Stimulated activated naive CD4-positive, alpha-beta T cell treated with Interleukin-2 at 50 U/mL for 16 hours (primary cell): ENCODE measurements around the gene ASTN2.

Source experiments
- DNase-seq: peaks from one replicate; lab custom pipeline; 2025; lab: John Stamatoyannopoulos, UW

ASTN2 gene, protein sequence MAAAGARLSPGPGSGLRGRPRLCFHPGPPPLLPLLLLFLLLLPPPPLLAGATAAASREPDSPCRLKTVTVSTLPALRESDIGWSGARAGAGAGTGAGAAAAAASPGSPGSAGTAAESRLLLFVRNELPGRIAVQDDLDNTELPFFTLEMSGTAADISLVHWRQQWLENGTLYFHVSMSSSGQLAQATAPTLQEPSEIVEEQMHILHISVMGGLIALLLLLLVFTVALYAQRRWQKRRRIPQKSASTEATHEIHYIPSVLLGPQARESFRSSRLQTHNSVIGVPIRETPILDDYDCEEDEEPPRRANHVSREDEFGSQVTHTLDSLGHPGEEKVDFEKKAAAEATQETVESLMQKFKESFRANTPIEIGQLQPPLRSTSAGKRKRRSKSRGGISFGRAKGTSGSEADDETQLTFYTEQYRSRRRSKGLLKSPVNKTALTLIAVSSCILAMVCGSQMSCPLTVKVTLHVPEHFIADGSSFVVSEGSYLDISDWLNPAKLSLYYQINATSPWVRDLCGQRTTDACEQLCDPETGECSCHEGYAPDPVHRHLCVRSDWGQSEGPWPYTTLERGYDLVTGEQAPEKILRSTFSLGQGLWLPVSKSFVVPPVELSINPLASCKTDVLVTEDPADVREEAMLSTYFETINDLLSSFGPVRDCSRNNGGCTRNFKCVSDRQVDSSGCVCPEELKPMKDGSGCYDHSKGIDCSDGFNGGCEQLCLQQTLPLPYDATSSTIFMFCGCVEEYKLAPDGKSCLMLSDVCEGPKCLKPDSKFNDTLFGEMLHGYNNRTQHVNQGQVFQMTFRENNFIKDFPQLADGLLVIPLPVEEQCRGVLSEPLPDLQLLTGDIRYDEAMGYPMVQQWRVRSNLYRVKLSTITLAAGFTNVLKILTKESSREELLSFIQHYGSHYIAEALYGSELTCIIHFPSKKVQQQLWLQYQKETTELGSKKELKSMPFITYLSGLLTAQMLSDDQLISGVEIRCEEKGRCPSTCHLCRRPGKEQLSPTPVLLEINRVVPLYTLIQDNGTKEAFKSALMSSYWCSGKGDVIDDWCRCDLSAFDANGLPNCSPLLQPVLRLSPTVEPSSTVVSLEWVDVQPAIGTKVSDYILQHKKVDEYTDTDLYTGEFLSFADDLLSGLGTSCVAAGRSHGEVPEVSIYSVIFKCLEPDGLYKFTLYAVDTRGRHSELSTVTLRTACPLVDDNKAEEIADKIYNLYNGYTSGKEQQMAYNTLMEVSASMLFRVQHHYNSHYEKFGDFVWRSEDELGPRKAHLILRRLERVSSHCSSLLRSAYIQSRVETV (N-terminal part only)

DNA sequence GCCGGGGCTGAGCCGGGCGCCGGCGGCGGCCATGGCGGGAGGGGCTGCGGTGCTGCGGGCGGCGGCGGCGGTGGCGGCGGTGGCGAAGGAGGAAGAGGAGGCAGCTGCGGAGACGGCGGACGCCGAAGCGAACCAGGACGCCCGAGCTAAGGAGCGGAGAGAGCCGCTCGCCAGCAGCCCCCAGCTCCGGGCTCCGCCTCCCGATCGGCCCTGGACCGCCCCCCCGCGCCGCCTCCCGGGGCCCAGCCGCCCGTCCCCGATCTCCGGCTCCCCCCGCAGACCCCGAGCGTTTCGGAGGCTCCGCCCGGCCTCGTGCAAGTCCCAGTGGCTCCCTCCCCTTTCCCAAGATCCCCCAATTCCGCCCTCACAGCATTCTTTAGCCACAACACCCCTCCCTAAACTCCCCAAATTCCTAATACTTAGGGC, at the start of gene ASTN2:
TSS of gene ASTN2 (minus strand) at position 152 of the 426 bp plus-strand sequence. CDS start at position 33, 119 bp downstream.
- no peak for DNase-seq

DNA sequence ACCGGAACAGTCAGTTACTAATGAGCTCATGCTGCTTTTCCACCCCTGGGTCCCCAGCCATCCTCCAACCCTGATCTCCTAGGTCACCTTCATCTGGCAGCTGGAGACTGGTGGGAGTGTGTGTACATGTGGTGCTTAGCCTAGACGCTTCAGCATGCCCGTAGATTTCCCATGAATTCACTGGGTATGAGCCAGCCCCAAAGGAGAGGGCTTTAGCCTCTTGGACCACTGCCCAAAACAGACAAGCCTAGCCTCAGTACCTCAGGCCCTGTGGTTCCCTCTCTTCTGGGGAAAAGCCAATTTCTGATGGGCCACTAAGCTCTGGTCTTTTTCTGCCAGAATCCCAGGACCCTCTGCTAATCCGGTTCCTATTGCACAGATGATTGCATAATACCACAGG, 48.0 kb upstream of the ASTN2 start:
- no peak for DNase-seq

DNA sequence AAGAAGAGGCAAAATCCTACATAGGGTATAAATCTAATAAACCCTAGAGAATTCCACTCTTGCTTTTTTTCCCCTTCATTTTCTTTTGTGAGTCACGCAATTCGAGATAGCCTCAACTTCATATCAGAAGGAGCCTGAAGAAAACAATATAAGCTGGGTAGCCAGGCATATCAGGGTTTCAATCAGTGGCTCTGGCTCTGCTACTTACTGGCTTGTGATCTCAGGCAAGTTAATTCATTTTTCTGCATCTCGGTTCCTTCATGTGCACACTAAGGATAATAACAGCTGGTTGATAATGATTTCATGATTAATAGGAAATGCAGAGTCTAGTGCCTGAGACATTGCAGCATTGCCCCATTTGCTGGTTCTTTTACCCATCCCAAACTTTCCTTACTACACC, 46.5 kb upstream of the ASTN2 start:
- no peak for DNase-seq

DNA sequence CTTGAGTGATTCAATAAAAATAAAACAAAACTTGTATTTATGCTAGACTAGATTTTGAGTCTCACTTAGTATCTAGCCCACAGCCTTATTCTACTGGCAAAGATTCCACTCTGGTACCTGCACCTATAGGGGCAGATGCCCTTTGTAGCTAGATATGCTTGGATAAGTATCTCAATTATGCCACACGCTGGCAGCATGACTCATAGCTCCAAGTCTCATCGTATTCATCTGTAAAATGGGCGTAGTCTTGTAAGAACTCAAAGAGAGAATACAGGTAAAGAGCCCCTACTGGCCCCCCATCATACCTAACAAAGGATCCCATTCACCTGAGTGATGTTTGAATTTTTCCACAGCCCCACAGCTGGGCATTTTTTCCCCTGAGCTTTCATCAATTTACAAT, 45.9 kb upstream of the ASTN2 start:
- DNase-seq = no peak

DNA sequence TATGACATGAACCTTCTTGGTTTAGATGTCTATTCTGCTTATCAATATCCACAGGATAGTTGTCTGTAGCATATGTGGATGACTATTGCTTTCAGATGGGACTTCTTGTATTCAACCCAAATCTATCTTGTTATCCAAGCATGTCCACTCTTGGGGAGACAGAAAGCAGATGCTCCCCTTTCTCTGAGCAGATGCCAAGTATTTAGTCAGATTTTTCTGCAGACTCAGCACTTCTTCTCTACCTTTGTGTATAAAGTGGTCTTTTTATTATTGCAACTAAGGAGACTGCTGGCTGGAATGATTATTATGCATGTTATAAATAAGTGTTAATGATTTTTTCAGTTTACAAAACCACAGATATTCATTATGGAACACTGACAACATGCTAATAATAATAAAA, 45.1 kb upstream of the ASTN2 start:
- DNase-seq = no peak

DNA sequence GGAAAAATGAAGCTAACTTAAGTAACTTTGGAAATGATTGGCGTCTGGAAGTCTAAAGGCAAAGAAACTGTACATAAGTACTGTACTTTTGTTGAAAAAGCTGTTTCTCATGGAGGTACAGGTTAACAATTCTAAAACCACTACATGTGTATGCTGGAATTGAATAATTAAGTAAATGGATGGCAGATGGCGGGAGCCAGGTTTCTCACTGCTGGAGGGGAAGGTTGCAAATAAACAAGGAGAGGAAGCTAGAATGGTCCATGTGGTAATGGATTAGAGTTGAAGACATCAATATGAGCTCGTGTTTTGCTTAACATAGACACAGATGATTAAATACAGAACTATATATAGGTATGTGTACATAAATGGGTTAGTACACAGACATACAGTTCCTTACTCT, 43.2 kb upstream of the ASTN2 start:
- DNase-seq = no peak

DNA sequence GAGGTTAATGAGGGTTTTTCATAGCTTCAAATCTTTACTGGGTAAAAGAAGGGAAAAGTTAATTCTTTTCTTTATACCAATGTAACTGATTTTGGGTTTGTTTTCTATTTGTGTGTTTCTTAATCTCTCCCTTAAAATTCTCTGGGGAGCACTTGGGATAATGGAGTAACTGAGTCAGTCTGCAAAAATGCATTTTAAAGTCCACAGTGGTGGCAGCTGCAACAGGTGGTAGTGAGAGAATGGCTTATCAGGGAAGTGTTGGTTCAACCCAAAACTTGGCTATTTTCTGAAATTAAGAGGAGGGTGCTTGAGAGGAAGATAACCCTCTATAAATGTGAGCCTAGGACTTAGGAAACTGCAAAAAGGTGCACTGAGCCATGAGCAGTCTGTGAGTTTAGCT, 39.9 kb upstream of the ASTN2 start:
- DNase-seq = no peak

DNA sequence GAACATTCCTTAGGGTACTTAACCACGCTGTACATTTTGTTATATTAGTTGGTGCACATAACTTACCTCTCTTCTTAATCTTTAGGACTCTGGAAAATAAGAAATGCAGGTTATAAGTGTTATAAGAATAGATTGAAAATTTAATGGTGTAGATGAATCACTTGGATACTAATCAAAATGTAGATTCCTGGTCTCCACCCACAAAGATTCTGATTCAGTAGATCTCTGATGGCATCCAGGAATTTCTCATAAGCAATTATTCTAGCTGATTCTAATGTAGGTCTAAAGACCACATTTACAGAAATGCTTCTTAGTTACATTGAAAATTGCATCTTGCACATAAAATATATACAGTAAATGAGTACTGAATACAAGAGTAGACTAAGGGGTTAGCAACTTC, 38.9 kb upstream of the ASTN2 start:
- no peak for DNase-seq

DNA sequence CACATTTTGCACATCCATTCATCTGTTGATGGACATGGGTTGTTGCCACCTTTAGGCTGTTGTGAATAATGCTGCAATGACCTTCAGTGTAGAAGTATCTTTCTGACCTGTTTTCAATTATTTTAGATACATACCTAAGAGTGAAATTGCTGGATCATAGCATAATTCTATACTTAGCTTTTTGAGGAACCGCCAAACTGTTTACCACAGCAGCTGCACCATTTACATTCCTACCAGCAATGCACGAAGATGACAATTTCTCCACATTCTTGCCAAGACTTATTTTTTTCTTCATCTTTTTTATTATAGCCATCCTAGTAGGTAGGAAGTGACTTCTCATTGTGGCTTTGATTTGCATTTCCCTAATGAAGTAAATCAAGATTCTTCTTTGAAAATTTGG, 36.5 kb upstream of the ASTN2 start:
- DNase-seq = no peak

DNA sequence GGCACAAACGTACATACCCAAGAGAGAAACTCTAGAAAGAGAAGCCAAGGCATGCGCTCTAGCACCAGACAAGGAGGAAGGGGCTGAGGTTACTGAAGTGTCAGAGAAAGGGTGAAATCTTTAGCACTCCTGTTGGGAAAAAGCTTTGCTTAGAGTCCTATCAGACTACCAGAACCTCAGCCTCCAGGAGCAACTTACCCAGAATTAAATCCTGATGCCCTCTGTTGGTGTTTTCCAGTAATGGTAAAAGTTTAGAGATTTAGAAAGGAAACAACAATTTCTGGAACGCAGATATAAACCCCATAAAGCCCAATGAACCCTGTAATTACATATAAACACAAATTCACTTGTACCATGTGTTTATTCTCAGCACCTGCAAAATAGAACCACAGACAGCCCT, 33.2 kb upstream of the ASTN2 start:
- no peak for DNase-seq

DNA sequence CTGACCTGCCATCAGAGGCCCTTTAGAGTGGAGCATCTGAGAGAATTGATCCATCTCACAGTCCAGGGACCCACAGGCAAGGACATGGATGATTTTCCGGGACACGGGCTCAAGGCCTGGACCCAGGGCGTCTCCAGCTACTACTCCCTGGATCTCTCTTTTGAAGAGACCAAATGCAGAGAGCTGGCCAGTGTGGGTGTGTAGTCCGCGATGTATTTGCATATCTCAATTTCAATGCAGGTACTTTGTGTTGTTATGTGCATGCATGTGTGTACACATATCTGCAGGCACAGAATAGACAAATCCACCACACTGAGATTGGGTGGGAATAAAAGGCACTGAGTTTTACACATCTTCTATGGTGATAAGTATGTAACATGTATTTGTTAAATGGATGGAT, 30.8 kb upstream of the ASTN2 start:
- no peak for DNase-seq

DNA sequence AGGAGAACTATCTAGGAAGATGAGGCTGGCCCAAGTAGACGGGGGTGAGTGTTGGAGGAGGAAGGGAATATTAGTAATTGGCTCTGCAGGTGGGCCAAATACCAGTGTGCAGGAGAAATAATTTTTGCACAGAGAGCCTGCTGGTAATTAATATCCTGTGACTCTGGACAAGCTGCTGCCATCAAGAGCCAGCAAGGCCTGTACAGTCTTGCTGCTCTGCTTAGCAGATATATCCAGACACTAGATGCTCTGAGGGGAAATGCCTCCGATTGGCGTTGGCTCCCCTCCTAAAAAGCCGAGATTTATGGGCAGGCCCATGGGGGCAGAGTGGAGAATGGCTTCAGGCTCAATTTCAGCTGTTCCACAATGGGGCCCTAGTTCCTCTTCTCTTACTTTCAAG, 29.6 kb upstream of the ASTN2 start:
- no peak for DNase-seq

DNA sequence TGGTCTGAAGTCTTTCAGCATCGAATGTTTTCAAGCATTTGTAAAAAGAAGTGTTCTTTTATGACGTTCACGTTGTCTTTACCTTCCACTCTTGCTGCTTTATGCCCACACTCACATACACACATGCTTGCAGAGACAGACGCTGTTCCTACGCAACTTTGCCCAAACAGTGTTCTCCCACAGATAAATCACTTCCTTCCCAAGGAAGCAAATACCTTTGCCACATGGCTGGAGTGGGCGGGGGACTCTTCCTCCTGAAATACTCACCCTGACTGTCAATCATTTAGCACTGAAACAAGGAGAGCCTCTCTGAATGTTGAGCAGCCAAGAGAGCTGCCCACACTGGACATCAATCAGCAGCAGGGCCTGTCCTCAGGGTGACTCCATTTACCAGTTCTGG, 22.4 kb upstream of the ASTN2 start:
- no peak for DNase-seq

DNA sequence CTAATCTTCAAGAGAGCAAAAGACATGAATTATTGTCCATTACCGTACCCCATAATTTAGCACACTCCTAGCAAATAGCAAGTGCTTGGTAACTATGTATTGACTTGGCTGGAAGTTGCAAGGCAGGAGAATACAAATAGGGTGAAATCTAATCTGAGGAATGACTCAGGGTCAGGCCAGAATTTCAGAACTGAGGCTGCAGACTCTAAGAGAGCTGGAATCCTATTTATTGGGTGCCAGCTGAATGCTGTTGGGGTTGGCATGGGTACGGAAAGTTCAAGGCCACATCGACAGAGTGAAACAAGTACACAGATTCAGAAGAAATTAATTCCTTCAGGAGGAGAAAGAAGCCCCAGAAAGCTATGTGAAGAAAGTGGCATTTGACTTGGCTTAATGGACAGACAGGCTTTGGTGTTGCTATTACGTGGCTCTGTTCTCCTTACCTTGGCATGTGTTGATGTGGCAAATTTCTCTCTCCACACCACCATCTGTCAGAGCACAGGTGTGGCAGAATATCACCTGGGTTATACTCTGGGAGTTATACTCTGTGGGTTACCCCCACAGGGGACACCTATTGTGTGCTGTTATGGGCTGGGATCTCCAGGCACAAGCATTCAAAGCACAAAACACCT, 20.9 kb upstream of the ASTN2 start:
- DNase-seq = no peak

DNA sequence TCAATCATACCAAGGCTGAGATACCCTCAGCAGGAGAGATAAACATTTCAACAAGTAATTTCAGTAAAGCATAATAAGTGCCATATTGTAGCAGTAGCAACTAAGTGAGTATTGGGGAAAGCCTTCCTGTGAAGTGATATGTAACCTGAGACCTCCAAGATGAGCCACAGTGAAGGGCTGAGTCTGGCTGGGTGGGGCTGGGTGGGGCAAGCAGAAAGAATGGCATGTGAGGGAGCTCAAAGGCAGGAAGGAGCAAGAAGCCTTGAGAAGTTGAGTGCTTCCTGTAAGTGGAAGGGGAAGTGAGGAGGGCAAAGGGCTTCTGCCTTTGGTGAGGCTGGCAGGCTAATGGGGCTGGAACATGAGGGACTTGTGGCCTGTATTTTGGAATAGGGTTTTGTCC, 19.7 kb upstream of the ASTN2 start:
- no peak for DNase-seq

DNA sequence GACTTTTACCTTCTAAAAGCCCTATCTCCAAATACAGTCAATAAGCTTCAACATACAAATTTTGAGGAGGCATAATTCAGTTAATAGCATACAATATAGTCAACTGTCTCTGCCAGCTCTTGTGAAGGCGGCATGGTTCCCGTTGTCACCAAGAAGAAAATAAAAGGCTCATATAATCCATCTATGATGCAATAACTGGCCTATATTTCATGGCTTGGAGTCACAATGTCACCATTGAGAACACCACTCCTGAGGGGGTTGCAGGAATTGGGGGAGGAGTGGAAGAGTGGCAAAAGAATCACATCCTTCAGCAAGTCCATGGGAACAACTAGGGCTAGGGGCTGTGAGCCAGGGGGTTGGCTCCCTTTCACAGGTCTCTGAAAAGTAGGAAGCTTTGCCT, 16.0 kb upstream of the ASTN2 start:
- DNase-seq = no peak

DNA sequence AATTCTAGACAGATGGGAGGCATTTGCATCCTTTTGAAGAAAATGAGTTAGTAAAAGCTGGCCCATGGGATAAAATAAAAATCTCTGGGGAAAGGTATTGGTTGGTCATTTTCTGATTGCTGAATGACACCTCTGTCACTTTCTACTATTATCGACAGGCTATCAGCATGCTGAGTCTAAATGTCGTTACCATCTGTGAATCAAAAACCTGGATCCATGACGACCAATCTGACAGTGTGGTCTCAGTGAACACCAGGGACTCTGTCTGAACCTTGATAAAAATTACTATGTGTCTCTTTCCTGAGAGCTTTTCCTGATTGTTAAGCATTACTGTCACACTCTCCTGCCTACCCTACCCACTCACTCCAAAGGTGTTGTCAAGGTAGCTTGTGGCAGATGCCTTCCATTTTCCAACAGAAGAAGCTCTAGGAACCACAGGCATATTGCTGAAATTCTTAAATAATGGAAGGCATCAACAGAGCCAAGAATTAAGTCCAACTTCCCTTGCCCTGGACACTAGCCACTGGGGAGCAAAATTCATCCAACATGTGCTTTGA, 12.6 kb upstream of the ASTN2 start:
- no peak for DNase-seq

DNA sequence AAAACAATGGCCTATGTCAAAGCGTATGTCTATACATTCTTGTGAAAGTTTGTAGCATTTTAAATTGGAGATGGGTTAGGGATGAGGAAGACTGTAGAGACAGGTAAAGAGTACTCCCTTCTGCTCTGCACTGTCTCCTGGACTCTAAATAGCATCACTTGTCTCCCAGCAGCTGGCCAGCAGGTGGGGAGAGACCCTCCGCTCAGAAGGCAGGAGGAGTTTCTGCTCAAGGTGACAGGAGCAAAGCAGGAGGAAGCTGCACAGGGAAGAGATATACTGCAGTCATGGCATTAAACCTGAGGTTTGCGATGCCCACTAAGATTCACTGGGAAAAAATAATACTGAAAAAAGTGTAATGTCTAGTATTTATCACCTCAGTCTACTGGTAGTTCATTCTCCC, 10.7 kb upstream of the ASTN2 start:
- DNase-seq = no peak

DNA sequence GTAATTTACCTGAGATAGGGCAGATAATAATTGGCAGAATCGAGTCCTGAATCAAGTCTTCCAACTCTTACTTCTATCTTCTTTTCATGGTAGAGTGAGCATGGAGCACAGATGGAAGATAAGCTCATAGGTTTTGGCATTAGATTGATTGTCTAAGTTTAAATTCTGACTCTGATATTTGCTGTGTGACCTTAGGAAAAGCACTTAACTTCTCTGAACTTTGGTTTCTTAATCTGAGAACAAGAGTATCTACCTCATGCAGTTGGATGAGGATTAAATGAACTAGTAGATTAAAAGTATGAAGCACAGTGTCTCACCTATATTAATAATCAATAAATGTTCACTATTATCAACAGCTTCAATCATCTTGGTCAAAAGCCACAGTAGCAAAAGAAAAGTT, 9.4 kb upstream of the ASTN2 start:
- no peak for DNase-seq

DNA sequence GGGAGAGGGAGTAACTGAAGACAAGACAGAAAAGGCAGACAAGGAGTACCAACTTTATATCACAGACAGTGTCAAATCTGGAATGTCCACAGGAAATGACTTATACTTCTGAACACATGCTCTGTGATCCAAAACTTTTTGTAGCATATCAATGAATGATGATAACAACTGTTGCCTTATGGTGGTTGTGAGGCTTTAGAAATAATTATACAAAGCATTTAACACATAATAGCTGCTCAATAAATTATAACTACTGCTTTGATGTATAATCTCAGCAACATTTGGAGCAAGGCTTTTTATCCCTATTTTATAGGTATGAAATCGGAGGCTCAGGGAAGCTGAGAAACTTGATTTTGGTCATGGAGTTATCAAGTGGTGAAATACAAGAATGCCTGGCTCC, 3.3 kb upstream of the ASTN2 start:
- DNase-seq = no peak

DNA sequence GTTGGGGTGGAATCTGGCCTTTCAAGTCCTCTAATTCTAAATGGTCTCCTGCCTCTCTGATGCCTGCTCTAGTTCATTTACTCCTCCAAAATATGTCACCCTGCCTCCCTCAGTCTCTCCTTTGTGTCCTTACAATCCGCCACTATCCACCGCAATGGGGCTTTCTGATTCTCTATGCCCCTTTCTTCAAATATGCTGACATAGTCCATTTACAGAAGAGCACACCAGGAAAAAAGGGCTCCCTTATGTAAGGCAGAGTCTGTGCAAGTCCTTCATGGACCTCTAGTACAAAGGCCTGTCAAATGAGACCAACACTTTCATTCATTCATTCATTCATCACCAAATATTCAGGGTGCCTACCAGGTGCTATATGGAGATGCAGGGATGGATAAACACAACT, 2.0 kb upstream of the ASTN2 start:
- no peak for DNase-seq
